IMR-90 (cell line): ENCODE data around the gene RTL9.

Experiments
- CHD1 ChIP-seq: IDR thresholded peaks from 2 replicates; pipeline ENCODE4 v1.6.1; 2012; ENCODE audit warnings: low read depth, low read length, improper control_type of control experiment
- CTCF ChIP-seq: conservative IDR thresholded peaks from 2 replicates; pipeline ENCODE4 v1.5.1; 2012; ENCODE audit warnings: mild to moderate bottlenecking, low read depth, low read length, improper control_type of control experiment
- ELK1 ChIP-seq: fragments of 150-350 bp; IDR thresholded peaks from 2 replicates; pipeline ENCODE4 v1.6.1; 2016; ENCODE audit warnings: low read depth, mild to moderate bottlenecking, low read length, moderate library complexity, borderline replicate concordance
- FOS ChIP-seq: fragments of 150-350 bp; IDR thresholded peaks from 2 replicates; pipeline ENCODE4 v1.6.1; 2016; ENCODE audit warnings: low read depth, low read length
- MAZ ChIP-seq: IDR thresholded peaks from 2 replicates; pipeline ENCODE4 v1.6.1; 2012; ENCODE audit warnings: low read depth, mild to moderate bottlenecking, low read length, improper control_type of control experiment, moderate library complexity, borderline replicate concordance
- MXI1 ChIP-seq: IDR thresholded peaks from 2 replicates; pipeline ENCODE4 v1.6.1; 2012; ENCODE audit warnings: low read depth, mild to moderate bottlenecking, low read length, moderate library complexity, borderline replicate concordance
- POLR2A ChIP-seq: IDR thresholded peaks from 2 replicates; pipeline ENCODE4 v1.6.1; 2012; ENCODE audit warnings: mild to moderate bottlenecking, low read depth, low read length
- RAD21 ChIP-seq: IDR thresholded peaks from 2 replicates; pipeline ENCODE4 v1.6.1; 2012; ENCODE audit warnings: low read length, improper control_type of control experiment
- RCOR1 ChIP-seq: IDR thresholded peaks from 2 replicates; pipeline ENCODE4 v1.6.1; 2012; ENCODE audit warnings: mild to moderate bottlenecking, low read length, improper control_type of control experiment; ENCODE audit not compliant: insufficient replicate concordance
- RFX5 ChIP-seq: IDR thresholded peaks from 2 replicates; pipeline ENCODE4 v1.8.0; 2012; ENCODE audit warnings: low read depth, mild to moderate bottlenecking, low read length, moderate library complexity
- SMC3 ChIP-seq: fragments of 150-350 bp; IDR thresholded peaks from 2 replicates; pipeline ENCODE4 v1.6.1; 2016; ENCODE audit warnings: low read depth, mild to moderate bottlenecking, antibody characterized with exemption, low read length, moderate library complexity
- USF2 ChIP-seq: fragments of 150-350 bp; IDR thresholded peaks from 2 replicates; pipeline ENCODE4 v1.6.1; 2017; ENCODE audit warnings: mild to moderate bottlenecking, antibody characterized with exemption, low read length, low read depth

GRCh38 chrX:110317820-110318663, 40.6 kb upstream of the RTL9 start, which contains the start of gene AMMECR1:
- no peak; the same call in 1 of the 2 replicates for TF ChIP-seq MXI1
- TF ChIP-seq CHD1 = no peak
- TF ChIP-seq CTCF = no peak
- TF ChIP-seq POLR2A = peak; percentile 85
- 0 out of 2 replicates have a peak, but pooled peaks have one; percentile 5 for TF ChIP-seq SMC3
- TF ChIP-seq ELK1 = no peak
- no peak for TF ChIP-seq USF2
- no peak for TF ChIP-seq RAD21
- no peak for TF ChIP-seq RFX5
- TF ChIP-seq MAZ = no peak
- TF ChIP-seq FOS = no peak
- no peak for TF ChIP-seq RCOR1
